ENCODE data around the gene PTPN21.

The PTPN21 gene

GRCh38 chr14:88490168-88490567 lies 64.6 kb downstream of the PTPN21 start (continued):
- no peak for TF ChIP-seq ZNF626 (tag by site-specific recombination; IDR thresholded peaks at IDR 0.05)
- no peak for TF ChIP-seq ZNF48 (tag by site-specific recombination; IDR thresholded peaks at IDR 0.05)
- no peak for TF ChIP-seq FEZF1 (tag by site-specific recombination; IDR thresholded peaks at IDR 0.05)
- no peak for TF ChIP-seq ZNF239 (tag by site-specific recombination; IDR thresholded peaks at IDR 0.05)
- TF ChIP-seq ZNF169 (tag by site-specific recombination; IDR thresholded peaks at IDR 0.05) = no peak
- no peak for TF ChIP-seq ZNF112 (tag by site-specific recombination; IDR thresholded peaks at IDR 0.05)
- TF ChIP-seq ZNF221 (tag by site-specific recombination; IDR thresholded peaks at IDR 0.05; ENCODE audit: borderline replicate concordance) = no peak
- TF ChIP-seq ZNF10 (tag by site-specific recombination; IDR thresholded peaks at IDR 0.05) = no peak

GRCh38 chr14:88488897-88489296 lies 65.9 kb downstream of the PTPN21 start:
- no peaks in the 10 kb centered on the region; the same call in 1 of the 2 replicates for H3K4me1 ChIP-seq (ENCODE audit: control insufficient read depth, insufficient read depth, low read length)
- H3K9me3 ChIP-seq (ENCODE audit: control insufficient read depth, insufficient read depth, low read depth, low read length) = no peaks in the 10 kb centered on the region
- no peak overlapping the region for H3K4me3 ChIP-seq (ENCODE audit: low read depth, low read length)
- POLR2A ChIA-PET = no interaction called here
- H3K27ac ChIP-seq (ENCODE audit: extremely low read depth, low read depth, low read length) = no peak overlapping the region
- CTCF ChIA-PET = interaction anchor here (0.6 kb wide), 1 partner anchor 541 kb away, joined by 5 read pairs; no protein-coding TSS in a partner anchor
- peaks cover 0 to 4% of the 10 kb centered on the region in 2 experiments; a peak in 1 of 3 replicates for H3K36me3 ChIP-seq (ENCODE audit: control insufficient read depth in 2 of 2, insufficient read depth in 1 of 2, low read length in 2 of 2)
- TF ChIP-seq ZNF157 (tag by site-specific recombination; IDR thresholded peaks at IDR 0.05) = no peak
- TF ChIP-seq BCL11B (tag by site-specific recombination; IDR thresholded peaks at IDR 0.05; ENCODE audit: low read depth) = no peak
- TF ChIP-seq ZNF514 (tag by site-specific recombination; IDR thresholded peaks at IDR 0.05) = no peak
- no peak for TF ChIP-seq ZBTB20 (tag by site-specific recombination; IDR thresholded peaks at IDR 0.05)
- no peak for TF ChIP-seq ZNF777 (tag by site-specific recombination; IDR thresholded peaks at IDR 0.05; ENCODE audit: borderline replicate concordance)
- no peak for TF ChIP-seq ZNF140 (tag by site-specific recombination; IDR thresholded peaks at IDR 0.05)
- TF ChIP-seq, protein P1, sequence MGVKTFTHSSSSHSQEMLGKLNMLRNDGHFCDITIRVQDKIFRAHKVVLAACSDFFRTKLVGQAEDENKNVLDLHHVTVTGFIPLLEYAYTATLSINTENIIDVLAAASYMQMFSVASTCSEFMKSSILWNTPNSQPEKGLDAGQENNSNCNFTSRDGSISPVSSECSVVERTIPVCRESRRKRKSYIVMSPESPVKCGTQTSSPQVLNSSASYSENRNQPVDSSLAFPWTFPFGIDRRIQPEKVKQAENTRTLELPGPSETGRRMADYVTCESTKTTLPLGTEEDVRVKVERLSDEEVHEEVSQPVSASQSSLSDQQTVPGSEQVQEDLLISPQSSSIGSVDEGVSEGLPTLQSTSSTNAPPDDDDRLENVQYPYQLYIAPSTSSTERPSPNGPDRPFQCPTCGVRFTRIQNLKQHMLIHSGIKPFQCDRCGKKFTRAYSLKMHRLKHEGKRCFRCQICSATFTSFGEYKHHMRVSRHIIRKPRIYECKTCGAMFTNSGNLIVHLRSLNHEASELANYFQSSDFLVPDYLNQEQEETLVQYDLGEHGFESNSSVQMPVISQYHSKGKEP (tag by site-specific recombination; IDR thresholded peaks at IDR 0.05) = no peak
- TF ChIP-seq, protein P2, sequence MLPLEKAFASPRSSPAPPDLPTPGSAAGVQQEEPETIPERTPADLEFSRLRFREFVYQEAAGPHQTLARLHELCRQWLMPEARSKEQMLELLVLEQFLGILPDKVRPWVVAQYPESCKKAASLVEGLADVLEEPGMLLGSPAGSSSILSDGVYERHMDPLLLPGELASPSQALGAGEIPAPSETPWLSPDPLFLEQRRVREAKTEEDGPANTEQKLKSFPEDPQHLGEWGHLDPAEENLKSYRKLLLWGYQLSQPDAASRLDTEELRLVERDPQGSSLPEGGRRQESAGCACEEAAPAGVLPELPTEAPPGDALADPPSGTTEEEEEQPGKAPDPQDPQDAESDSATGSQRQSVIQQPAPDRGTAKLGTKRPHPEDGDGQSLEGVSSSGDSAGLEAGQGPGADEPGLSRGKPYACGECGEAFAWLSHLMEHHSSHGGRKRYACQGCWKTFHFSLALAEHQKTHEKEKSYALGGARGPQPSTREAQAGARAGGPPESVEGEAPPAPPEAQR (tag by site-specific recombination; IDR thresholded peaks at IDR 0.05) = no peak
- no peak for TF ChIP-seq ZNF341 (tag by site-specific recombination; IDR thresholded peaks at IDR 0.05; ENCODE audit: low read depth)
- TF ChIP-seq MYNN (tag by site-specific recombination; IDR thresholded peaks at IDR 0.05; ENCODE audit: borderline replicate concordance) = no peak
- TF ChIP-seq ZNF366 (tag by site-specific recombination; conservative IDR thresholded peaks at IDR 0.05) = no peak
- TF ChIP-seq, protein P3, sequence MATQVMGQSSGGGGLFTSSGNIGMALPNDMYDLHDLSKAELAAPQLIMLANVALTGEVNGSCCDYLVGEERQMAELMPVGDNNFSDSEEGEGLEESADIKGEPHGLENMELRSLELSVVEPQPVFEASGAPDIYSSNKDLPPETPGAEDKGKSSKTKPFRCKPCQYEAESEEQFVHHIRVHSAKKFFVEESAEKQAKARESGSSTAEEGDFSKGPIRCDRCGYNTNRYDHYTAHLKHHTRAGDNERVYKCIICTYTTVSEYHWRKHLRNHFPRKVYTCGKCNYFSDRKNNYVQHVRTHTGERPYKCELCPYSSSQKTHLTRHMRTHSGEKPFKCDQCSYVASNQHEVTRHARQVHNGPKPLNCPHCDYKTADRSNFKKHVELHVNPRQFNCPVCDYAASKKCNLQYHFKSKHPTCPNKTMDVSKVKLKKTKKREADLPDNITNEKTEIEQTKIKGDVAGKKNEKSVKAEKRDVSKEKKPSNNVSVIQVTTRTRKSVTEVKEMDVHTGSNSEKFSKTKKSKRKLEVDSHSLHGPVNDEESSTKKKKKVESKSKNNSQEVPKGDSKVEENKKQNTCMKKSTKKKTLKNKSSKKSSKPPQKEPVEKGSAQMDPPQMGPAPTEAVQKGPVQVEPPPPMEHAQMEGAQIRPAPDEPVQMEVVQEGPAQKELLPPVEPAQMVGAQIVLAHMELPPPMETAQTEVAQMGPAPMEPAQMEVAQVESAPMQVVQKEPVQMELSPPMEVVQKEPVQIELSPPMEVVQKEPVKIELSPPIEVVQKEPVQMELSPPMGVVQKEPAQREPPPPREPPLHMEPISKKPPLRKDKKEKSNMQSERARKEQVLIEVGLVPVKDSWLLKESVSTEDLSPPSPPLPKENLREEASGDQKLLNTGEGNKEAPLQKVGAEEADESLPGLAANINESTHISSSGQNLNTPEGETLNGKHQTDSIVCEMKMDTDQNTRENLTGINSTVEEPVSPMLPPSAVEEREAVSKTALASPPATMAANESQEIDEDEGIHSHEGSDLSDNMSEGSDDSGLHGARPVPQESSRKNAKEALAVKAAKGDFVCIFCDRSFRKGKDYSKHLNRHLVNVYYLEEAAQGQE (tag by site-specific recombination; IDR thresholded peaks at IDR 0.05) = no peak
- TF ChIP-seq ZNF24 (tag by site-specific recombination; IDR thresholded peaks at IDR 0.05) = no peak
- TF ChIP-seq, protein P4, sequence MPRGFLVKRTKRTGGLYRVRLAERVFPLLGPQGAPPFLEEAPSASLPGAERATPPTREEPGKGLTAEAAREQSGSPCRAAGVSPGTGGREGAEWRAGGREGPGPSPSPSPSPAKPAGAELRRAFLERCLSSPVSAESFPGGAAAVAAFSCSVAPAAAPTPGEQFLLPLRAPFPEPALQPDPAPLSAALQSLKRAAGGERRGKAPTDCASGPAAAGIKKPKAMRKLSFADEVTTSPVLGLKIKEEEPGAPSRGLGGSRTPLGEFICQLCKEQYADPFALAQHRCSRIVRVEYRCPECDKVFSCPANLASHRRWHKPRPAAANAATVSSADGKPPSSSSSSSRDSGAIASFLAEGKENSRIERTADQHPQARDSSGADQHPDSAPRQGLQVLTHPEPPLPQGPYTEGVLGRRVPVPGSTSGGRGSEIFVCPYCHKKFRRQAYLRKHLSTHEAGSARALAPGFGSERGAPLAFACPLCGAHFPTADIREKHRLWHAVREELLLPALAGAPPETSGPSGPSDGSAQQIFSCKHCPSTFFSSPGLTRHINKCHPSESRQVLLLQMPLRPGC (tag by site-specific recombination; IDR thresholded peaks at IDR 0.05) = no peak
- TF ChIP-seq SALL2 (tag by site-specific recombination; IDR thresholded peaks at IDR 0.05; ENCODE audit: borderline replicate concordance) = no peak
- TF ChIP-seq ZNF426 (tag by site-specific recombination; IDR thresholded peaks at IDR 0.05) = no peak
- TF ChIP-seq ZNF18 (tag by site-specific recombination; IDR thresholded peaks at IDR 0.05) = no peak
- TF ChIP-seq, protein P5, sequence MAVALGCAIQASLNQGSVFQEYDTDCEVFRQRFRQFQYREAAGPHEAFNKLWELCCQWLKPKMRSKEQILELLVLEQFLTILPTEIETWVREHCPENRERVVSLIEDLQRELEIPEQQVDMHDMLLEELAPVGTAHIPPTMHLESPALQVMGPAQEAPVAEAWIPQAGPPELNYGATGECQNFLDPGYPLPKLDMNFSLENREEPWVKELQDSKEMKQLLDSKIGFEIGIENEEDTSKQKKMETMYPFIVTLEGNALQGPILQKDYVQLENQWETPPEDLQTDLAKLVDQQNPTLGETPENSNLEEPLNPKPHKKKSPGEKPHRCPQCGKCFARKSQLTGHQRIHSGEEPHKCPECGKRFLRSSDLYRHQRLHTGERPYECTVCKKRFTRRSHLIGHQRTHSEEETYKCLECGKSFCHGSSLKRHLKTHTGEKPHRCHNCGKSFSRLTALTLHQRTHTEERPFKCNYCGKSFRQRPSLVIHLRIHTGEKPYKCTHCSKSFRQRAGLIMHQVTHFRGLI (tag by site-specific recombination; IDR thresholded peaks at IDR 0.05) = no peak
- TF ChIP-seq ZNF501 (tag by site-specific recombination; IDR thresholded peaks at IDR 0.05) = no peak
